HFF-Myc (cell line): ENCODE results near the gene CDH23.
A peak's percentile ranks its signal among the peaks of the same experiment; 100 is the strongest.

ENCODE experiments used
- DNase-seq: peaks from one replicate; pipeline ENCODE4 v3.0.0-alpha.2; 2011; ENCODE audit warnings: low read depth; ENCODE audit errors: extremely low read depth
- H3K4me3 ChIP-seq: replicated peaks from 2 replicates; pipeline ENCODE4 v1.5.1; 2011; ENCODE audit warnings: low read depth, mild to moderate bottlenecking, control low read depth, low read length
- TF ChIP-seq, protein P1 (sequence below): IDR thresholded peaks from 2 replicates; pipeline ENCODE4 v1.5.1; 2012; ENCODE audit warnings: mild to moderate bottlenecking, low read depth, low read length, control low read depth; ENCODE audit errors: missing control alignments

CDH23 gene

DNA sequence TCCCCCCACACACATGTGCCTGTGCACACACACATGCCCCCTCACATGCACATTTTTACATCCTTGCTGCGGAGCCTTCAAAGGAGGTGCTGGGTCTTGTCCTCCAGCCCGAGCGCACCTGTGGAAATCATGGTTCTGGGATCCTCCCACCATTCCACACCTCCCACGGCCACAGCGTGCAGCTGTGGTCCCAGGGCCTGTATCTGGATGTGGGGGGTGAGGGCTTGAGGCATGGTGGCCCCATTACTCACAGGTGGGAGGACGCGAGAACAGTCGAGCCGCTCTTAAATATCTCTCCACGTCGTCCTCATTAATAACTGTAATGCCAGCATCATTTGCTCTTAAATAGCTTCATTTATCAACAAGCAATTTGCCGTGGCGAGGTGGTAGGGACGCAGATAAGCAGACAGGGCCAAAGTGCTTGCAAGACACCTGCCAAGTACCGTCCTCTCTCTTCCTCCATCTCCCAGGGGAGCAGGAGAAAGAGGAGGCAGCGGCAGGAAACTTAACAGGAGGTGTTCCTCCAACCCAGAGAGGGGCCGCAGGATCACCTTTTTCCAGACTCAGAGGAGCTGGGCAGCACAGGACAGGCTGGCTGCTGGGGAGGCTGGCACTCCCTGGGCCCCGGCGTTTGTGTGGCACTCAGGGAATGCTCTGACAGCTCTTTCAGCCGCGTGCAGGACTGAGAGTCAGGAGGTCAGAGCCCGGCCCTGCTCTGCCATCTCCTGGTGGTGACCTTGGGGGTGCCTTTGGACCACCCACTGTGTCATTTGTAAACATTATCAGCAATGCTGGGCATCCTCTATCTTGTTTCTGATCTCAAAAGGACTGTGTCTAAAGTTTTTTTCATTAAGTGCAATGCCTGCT, 87.4 kb downstream of the CDH23 start:
- DNase-seq: no peak
- H3K4me3 ChIP-seq: no peak overlapping the region
- TF ChIP-seq, protein P1, sequence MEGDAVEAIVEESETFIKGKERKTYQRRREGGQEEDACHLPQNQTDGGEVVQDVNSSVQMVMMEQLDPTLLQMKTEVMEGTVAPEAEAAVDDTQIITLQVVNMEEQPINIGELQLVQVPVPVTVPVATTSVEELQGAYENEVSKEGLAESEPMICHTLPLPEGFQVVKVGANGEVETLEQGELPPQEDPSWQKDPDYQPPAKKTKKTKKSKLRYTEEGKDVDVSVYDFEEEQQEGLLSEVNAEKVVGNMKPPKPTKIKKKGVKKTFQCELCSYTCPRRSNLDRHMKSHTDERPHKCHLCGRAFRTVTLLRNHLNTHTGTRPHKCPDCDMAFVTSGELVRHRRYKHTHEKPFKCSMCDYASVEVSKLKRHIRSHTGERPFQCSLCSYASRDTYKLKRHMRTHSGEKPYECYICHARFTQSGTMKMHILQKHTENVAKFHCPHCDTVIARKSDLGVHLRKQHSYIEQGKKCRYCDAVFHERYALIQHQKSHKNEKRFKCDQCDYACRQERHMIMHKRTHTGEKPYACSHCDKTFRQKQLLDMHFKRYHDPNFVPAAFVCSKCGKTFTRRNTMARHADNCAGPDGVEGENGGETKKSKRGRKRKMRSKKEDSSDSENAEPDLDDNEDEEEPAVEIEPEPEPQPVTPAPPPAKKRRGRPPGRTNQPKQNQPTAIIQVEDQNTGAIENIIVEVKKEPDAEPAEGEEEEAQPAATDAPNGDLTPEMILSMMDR: no peak

- TF ChIP-seq, protein P1: peak; percentile 76
- H3K4me3 ChIP-seq: no peak overlapping the region
- no peak for DNase-seq
Measured at GRCh38 chr10:71486484-71487114, 89.9 kb downstream of the CDH23 start.

GRCh38 chr10:71487726-71488125, 91.0 kb downstream of the CDH23 start:
- DNase-seq: no peak
- H3K4me3 ChIP-seq: no peak overlapping the region
- TF ChIP-seq, protein P1: no peak

DNA sequence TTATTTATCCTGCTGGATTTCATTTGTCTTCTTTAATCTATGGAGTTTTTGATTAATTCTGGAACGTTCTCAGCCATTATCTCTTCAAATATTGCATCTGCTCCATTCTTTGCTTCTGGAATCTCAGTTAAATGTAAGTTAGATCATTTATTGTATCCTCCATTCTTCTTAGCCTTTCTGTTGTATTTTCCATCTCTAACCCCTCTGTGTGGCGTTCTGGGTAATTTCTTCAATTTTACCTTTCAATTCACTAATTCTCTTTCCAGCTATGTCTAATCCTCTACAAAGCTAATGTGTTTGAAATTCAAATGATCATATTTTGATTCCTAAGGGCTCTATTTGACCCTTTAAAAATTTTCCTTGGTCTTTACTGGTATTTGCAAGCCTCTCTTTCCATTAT, 92.4 kb downstream of the CDH23 start:
- TF ChIP-seq, protein P1: no peak
- DNase-seq: no peak
- H3K4me3 ChIP-seq: no peak overlapping the region

- H3K4me3 ChIP-seq: no peak overlapping the region
- TF ChIP-seq, protein P1: no peak
- DNase-seq: no peak
Measured at GRCh38 chr10:71492872-71493271, 96.2 kb downstream of the CDH23 start.

GRCh38 chr10:71493741-71494140, 97.0 kb downstream of the CDH23 start:
- H3K4me3 ChIP-seq: no peak overlapping the region
- TF ChIP-seq, protein P1: no peak
- DNase-seq: no peak
